ENCODE data around the gene EIF4E3.

Gene EIF4E3

DNA sequence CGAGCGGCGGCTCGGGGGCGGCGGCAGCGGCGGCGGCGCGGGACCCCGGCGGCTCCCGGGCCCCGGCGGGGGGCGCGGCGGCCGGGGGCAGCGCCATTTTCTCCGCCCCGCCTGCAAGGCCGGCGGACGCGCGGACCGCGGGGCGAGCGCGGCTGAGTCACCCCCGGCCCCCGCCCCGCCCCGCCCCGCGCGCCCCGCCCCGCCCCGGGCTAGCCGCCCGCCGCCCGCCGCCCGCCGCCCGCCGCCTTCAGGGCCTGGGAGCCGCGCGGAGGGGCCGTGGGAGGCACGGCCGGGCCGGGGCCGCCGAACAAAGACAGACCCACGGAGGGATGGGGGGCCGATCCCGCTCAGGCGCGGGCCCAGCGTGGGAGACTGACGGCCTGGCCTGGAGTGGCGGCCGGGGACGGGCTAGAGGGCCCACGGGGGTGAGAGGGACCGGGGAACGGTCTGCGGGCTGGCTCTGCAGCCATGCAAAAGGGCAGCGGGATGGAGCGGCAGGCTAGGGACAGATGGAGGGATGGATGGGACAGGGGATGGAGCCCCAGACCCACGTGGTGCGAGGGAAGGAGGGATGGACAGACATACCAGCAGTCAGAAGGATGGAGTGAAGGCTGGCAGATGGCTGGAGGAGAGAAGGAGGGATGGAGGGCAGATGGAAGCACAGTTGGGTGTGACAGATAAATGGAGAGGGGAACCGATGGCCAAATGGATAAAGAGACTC is at the start of gene EIF4E3:
EIF4E3 (minus strand) TSS at position 132 of the 721 bp plus-strand sequence; CDS start at position 97, 35 bp downstream.
- no peak for DNase-seq (ENCODE audit: low read depth, low spot score)

DNA sequence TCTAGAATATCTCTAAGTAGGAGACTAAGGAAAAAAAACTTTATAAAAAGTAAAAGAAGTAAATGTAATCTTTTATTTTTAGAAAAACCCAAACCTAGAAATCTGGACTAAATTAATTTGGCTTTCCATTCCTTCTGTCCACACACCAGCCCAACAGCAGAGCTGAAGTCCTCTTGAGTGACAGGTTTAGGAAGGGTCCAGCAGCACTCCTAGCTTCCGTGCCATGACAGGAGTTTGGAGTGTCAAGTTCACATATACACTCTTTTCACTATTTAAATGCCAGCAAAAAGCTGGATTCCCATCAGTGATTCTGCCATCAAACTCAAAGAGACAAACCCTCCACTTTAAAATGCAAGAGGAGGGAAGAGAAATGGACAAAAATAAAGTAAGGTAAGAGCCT is 46.7 kb upstream of the EIF4E3 start:
- no peak for DNase-seq (ENCODE audit: low read depth, low spot score)

DNA sequence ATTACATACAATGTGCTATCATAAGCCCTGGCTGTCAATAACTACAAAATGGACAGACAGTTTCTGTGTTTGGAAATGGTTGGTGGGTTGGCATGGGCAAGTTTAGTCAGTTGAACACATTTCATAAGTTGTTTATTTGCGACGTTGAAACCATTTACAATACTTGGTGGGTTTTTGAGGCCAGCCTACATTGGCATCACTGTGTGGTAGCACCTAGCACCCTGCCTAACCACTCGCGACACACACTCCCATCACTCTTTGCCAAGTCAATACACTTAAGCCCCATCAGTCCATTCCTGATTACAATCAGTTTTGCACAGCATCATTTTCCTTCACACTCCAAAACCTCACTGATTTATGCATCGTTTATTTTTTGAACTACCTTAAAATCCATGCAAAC is 45.9 kb upstream of the EIF4E3 start:
- no peak for DNase-seq (ENCODE audit: low read depth, low spot score)

DNA sequence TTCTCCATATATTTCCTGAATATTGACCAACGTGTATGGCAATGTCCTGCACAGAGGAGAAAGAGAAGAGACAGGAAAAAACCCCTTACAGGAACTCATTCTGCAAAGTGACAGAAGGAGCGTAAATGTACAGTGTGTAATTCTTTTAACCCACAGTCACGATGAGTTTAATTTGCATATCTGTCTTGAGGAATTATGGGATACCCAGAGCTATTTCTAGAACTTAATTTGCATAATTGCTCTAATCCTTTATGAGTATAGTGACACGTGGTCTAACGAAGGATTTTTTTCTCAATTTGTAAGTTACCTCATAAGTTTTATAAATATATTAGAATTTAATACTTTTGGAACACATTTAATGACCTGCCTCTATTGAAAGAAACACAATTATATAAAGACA is 38.2 kb upstream of the EIF4E3 start:
- no peak for DNase-seq (ENCODE audit: low read depth, low spot score)

DNA sequence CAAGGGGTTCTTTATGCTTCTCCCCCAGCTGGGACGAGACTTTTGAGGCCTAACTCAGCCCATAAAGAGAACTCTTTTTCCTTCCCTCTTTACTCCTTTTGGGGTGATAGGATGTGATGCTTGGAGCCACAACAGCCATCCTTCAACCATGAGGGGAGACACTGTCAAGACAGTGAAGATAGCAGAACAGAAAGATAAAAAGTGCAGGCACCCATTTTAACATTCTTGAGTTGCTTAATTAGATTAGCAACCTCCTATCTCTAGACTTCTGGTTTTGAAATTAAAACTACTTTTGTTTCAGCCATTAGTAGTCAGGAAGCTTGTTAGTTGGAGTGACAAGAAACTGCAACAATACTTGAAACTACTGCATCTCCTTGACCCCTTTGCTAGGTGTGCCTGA is 34.9 kb upstream of the EIF4E3 start:
- no peak for DNase-seq (ENCODE audit: low read depth, low spot score)

DNA sequence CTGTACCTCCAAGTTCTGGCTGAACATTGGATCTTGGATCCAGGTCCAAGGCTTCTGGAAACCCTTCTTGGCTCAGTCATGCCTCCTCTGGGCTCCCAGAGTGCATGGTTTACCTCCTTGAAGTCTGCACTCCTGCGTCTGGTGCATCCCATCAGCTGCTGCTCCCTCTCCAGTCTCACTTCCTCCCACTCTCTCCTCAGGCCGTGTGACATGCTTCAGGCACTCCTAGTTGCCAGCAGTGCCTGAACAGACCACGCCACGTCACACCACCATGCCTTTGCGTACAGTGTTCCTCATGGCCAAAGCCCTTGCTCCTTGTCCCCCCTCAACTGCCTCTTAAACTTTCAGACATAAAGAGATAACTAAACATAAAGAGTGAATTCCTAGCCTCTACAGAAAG is 34.2 kb upstream of the EIF4E3 start:
- DNase-seq (ENCODE audit: low read depth, low spot score), result no peak

DNA sequence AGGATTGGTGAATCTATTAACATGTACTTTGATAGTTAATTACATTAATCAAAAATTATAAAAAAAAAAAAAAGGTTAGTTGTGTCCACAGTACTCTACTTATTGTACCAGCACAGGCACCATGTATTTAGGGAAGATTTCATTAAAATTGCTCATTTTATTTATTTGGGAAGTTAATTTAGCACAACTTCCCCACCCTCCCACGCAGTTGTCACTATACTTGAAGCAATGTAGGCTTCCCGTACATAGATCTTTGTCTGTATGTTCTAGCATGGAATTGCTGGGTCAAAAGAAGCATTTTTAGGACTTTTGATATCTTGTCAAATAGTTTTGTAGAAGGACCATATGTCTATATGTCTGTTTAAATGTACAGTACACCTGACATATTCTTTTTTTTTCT is 32.9 kb upstream of the EIF4E3 start:
- DNase-seq (ENCODE audit: low read depth, low spot score), result no peak

DNA sequence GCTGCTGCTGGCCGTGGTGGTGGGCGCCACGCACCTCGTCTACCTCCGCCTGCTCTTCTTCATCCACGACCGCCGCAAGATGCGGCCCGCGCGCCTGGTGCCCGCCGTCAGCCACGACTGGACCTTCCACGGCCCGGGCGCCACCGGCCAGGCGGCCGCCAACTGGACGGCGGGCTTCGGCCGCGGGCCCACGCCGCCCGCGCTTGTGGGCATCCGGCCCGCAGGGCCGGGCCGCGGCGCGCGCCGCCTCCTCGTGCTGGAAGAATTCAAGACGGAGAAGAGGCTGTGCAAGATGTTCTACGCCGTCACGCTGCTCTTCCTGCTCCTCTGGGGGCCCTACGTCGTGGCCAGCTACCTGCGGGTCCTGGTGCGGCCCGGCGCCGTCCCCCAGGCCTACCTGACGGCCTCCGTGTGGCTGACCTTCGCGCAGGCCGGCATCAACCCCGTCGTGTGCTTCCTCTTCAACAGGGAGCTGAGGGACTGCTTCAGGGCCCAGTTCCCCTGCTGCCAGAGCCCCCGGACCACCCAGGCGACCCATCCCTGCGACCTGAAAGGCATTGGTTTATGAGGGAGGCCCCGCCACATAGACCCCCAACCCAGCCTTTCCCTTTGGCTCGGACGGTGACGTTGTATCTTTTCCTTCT is 29.5 kb upstream of the EIF4E3 start:
- no peak for DNase-seq (ENCODE audit: low read depth, low spot score)

DNA sequence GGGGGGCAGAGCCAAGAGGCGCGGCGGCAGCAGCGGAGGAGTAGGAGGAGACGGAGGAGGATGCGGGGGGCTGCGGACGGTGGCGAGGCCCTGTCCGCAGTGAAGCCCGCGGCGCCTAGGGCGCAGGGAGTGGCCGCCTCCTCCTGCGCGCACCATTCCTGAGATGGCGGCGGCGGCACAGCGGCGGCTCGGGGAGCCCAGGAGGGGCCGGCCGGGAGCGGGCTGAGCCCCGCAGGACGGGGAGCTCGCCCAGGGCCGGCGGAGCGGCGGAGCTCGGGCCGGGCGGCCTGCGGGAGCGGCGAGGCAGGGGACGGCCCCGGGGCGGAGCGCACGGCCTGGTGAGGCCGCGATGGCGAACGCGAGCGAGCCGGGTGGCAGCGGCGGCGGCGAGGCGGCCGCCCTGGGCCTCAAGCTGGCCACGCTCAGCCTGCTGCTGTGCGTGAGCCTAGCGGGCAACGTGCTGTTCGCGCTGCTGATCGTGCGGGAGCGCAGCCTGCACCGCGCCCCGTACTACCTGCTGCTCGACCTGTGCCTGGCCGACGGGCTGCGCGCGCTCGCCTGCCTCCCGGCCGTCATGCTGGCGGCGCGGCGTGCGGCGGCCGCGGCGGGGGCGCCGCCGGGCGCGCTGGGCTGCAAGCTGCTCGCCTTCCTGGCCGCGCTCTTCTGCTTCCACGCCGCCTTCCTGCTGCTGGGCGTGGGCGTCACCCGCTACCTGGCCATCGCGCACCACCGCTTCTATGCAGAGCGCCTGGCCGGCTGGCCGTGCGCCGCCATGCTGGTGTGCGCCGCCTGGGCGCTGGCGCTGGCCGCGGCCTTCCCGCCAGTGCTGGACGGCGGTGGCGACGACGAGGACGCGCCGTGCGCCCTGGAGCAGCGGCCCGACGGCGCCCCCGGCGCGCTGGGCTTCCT is 28.8 kb upstream of the EIF4E3 start, which contains the start of gene GPR27:
GPR27 (plus strand) TSS at position 155 of the 909 bp plus-strand sequence; CDS start at position 350, 195 bp downstream.
- no peak for DNase-seq (ENCODE audit: low read depth, low spot score)

DNA sequence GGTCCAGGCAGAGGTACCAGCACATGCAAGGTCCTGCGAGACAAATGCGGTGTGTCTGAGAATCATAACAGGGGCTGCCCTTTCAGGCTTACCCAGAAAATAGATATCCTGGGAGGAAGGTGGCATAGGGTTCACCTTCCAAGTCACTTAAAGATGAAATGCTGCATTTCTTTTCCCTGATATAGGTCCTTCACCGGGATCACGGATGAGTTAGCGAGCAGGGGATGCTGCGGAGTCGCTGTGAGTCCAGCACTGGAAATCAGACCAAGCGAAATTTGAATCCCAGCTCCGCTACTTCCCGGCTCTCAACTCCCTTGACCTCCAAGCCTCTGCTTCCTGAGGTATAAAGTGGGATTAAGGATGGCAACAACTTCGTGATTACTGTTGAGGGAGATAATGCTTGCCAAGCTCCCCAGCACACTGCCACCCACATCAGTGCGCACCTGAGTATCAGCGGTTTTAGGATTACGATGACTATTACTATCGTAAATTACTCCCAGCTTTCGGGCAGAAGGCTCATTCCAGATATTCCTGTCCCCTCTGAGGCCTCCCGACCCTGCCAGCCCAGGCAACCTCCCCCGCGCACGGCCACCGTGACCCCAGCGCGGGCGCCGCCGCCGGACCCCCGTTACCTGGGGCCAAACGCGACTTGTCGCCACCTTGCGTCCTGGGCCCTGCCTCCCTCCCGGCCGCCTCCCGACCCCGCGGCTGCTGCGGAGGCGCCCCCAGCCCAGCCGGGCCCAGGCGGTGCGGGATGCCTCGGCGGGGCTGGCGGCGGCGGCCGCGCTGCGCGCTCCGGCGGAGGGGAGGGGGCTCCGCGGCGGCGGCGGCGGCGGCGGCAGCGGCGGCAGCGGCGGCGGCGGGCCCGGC is 27.9 kb upstream of the EIF4E3 start:
- no peak for DNase-seq (ENCODE audit: low read depth, low spot score)

DNA sequence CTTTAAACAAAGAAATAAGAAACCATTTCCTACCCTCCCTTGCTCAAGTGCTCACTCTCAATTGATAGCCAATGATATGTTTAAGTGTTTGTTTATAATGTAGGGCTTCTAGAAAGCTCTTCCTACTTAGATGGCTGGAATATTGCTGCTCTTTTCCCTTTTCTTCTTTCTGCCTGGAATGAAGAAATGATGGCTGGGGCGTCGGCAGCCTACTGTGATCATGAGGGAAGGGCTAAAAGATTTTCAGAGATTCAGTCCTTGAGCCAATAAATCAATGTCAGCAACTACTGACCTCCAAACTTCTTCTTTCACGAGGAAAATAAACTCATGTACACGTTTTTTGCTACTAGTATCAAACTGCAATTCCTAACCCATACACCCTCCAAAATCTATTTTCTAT is 26.4 kb upstream of the EIF4E3 start:
- no peak for DNase-seq (ENCODE audit: low read depth, low spot score)

DNA sequence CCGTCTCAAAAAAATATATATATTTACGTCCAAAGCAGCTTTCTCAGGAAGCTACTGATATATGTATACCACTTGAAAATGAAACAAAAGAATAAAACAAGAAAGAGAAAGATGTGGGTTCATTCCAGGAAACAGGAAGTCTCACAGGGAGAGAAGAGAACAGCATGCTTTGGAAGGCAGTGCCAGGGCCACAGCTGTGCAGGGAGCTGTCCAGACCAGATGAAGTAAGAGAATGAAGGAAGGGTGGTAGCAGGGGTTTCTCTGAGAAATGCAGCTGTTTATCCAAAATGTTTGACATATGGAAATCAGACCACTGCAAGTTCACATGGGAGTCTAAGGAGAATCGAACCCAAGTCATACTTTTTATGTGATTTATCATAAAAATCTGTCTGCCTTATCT is 19.5 kb upstream of the EIF4E3 start:
- no peak for DNase-seq (ENCODE audit: low read depth, low spot score)

DNA sequence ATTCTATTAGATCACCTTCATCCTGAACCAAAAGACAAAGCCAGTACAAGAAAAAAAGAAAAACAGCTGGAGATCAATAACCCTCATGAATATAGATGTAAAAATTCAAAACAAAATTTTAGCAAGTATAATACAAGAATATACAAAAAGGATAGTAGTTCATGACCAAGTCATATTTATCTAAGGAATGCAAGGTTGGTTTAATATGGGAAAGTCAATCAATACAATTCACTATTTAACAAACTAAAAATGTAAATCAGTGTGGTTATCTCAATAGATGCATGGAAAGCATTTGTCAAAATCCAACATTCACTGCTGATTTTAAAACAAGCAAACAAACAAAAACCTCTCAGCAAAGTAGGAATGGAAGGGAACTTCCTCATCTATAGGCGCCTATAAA is 17.4 kb upstream of the EIF4E3 start:
- no peak for DNase-seq (ENCODE audit: low read depth, low spot score)

DNA sequence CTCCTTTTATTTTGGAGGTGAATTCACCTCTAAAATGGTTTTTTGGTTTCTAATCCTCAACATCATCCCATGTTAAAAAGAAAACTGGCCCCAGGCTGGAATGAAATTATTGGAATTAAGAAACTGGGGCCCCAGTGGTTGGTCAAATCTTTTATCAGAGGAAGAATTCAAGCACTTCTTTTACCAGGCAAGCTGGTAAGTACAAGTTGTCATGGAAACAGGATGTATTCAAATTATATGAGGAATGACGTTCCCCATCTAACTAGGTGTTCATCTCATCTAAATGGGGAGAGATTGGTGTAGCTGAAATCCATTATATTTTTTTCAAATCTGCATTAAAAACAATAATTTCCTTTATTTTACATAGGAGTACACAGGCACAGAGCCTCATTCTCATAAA is 9.7 kb upstream of the EIF4E3 start:
- DNase-seq (ENCODE audit: low read depth, low spot score), result no peak

DNA sequence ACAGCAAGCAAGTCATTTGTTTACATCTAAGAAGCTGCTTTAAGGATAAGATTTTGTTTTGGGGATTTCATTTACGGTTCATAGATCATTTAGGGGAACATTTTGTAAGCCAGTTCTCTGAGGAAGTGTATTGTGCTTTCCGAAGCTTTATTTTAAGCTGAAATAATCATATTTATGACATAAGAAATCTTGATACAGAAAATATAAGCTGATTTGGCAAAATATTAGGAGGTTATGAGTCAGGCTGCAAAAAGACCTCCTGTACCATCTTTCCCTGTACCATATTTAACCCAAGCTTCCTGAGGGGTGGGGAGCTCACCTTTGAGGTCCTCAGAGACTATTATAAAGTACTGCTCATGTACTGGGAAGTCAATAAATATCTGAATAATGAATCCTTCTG is 8.1 kb upstream of the EIF4E3 start:
- DNase-seq (ENCODE audit: low read depth, low spot score), result no peak

DNA sequence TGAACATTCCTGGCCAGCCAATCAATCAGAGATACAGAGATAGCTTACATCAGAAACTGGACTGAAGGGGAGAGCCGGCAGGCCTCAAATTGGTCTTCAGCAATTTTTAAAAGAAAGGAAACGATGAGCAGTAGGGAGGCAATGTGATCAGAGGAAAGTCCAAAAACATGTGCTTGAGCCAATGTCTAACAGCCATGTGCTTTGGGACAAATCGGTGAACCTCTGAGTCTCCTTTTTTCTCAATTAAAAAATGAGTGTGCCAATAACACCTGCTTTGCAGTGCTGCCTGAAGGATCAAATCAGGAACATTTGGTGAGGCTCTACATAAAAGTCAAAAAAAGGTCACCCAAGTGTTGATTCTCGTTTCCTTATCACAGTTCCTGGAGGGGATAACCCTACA is 7.4 kb upstream of the EIF4E3 start:
- no peak for DNase-seq (ENCODE audit: low read depth, low spot score)

DNA sequence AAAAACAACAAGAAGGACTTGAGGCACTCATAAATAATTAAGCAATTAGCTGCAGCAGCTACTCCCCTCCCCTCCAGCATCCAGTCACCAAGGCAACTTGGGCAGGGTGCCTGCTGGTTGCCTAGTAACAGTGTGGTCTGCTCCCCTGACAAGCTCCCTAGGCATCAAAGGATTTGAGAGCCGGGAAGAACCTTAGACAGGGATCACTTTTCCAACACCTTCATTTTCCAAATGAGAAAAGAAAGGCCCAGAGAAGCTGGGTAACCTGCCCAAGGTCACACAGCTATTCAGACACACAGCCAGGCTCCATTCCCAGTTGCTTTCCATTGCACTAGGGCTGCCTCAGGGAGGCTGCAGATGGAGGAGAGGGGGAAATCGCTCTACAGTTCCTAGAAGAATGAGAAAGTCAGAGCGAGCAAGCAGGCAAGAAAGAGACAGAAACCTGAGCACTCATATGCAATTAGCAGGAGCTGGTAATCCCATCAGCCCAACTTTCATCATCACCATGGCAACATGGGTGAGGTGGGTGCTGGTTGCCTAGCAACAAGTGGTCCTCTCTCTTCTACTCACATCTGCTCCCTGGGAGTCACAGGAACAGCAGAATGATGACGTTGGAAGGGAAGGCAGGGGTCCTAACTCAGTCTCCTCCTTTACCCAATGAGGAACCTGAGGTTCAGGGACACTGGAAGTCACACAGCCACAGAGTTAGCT is 3.6 kb upstream of the EIF4E3 start:
- no peak for DNase-seq (ENCODE audit: low read depth, low spot score)

DNA sequence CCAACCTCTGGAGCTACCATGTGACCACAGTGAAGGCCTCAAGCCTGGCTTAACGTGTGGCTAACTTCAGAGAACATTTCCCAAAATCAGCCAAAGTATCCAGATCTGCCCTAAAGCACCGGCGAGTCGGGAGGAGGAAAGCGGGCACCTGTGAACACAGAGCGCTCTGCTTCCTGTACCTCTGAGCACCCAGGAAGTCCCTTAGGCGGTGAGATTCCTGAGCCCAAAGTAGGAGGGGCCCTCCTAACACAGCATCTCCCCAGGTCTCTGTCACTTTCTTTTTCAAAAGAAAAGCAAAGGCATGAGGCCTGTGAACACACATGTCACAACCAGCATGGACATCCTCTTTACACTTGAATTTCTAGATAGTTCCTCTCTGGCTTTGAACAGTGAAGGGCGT is 944 bp upstream of the EIF4E3 start:
- no peak for DNase-seq (ENCODE audit: low read depth, low spot score)

DNA sequence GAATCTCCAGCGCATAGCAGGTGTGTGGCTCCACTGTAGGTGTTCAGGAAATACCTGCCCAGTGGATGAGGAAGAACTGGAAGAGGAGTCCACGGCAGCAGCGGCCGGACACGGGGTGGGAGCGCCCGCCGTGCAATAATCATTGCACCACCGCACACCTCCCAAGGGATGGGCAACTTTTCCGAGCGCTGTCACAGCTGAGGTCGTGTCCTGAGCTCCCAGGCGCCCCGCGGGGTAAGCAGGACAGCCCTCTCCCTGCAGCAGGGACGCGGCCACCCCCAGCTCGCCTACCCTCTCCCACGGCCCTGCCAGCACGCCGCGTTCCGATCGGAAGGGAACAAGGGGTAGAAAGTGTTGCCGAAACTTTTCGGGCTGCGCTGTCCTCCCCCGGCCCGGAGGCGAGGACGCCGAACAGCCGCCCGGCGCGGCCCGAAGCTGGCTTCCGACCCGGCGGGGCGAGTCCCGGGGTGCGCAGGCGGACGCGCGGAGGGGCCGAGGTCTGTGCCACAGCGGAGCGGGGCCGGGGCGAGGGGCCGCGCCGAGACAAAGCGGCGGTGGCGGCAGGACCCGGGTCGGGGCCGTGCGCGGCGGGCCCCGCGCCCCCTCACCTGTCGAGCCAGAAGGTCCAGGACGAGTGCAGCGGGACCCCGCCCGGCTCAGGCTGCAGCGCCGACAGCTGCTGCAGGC is 475 bp downstream of the EIF4E3 start:
- DNase-seq (ENCODE audit: low read depth, low spot score), result no peak

DNA sequence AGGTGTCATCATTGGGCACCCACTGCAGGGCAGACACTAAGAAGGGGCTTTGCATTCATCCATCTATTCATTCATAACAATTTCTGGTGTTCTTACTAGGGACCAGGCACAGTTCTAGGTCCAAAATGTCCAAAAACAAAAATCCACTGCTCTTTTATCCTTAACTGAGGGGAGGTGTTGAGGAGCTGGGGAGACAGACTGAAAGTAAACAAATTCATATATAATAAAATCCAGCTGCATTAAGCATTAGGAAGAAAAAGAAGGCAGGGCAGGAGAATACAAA is 1.1 kb downstream of the EIF4E3 start:
- no peak for DNase-seq (ENCODE audit: low read depth, low spot score)
